HepG2 (cell line): ENCODE measurements around the gene PAXIP1. TPM values are rescaled to one million over a fixed set of nuclear protein-coding genes. Genes with fewer than 3 reads are reported as not detected.

Experiments
- CCDC6 ChIP-seq: sonication (generic); formaldehyde crosslinking; IDR thresholded peaks from 2 replicates; pipeline ENCODE4 v1.8.1; 2022; ENCODE audit warnings: mild to moderate bottlenecking, missing genetic modification reagents, moderate library complexity
- CREB1 ChIP-seq, 2 experiments: fragments of 450-650 bp in 1 of 2; IDR thresholded peaks; 2 replicates each; pipeline ENCODE4 v1.6.1; 2016 to 2017; ENCODE audit warnings: control low read depth in 1 of 2, mild to moderate bottlenecking in 1 of 2, missing compliant biosample characterization in 1 of 2, missing genetic modification characterization in 1 of 2
- ERF ChIP-seq: IDR thresholded peaks from 2 replicates; pipeline ENCODE4 v1.6.1; 2018; ENCODE audit warnings: missing biosample characterization, missing genetic modification reagents
- ETV6 ChIP-seq: sonication (generic); formaldehyde crosslinking; conservative IDR thresholded peaks from 2 replicates; pipeline ENCODE4 v1.4.0; 2020; ENCODE audit warnings: missing genetic modification reagents
- GPBP1L1 ChIP-seq: sonication (generic); formaldehyde crosslinking; IDR thresholded peaks from 2 replicates; pipeline ENCODE4 v1.5.0; 2020; ENCODE audit warnings: mild to moderate bottlenecking, missing genetic modification reagents
- IRF2 ChIP-seq: IDR thresholded peaks from 2 replicates; pipeline ENCODE4 v1.6.1; 2018; ENCODE audit warnings: missing genetic modification reagents, missing compliant biosample characterization
- KDM5A ChIP-seq: fragments of 200-600 bp; sonication (generic); IDR thresholded peaks from 2 replicates; pipeline ENCODE4 v1.7.0; 2018; ENCODE audit warnings: antibody characterized with exemption, mild to moderate bottlenecking, low read length, borderline replicate concordance
- NFATC3 ChIP-seq: sonication (generic); formaldehyde crosslinking; IDR thresholded peaks from 2 replicates; pipeline ENCODE4 v1.5.1; 2020; ENCODE audit warnings: mild to moderate bottlenecking, missing genetic modification reagents
- NR0B2 ChIP-seq: sonication (generic); formaldehyde crosslinking; IDR thresholded peaks from 2 replicates; pipeline ENCODE4 v1.4.0; 2020; ENCODE audit warnings: mild to moderate bottlenecking, missing genetic modification reagents
- RXRB ChIP-seq: IDR thresholded peaks from 2 replicates; pipeline ENCODE4 v1.6.1; 2016; ENCODE audit warnings: borderline replicate concordance, missing genetic modification reagents, missing compliant biosample characterization
- SYNCRIP ChIP-seq: fragments of 200-400 bp; formaldehyde crosslinking; IDR thresholded peaks from 2 replicates; pipeline ENCODE4 v1.6.1; 2018; ENCODE audit warnings: mild to moderate bottlenecking, low read depth, low read length; ENCODE audit not compliant: insufficient read depth
- TFDP1 ChIP-seq: IDR thresholded peaks from 2 replicates; pipeline ENCODE4 v1.6.1; 2016; ENCODE audit warnings: missing compliant biosample characterization, missing genetic modification reagents, borderline replicate concordance
- ZNF350 ChIP-seq: sonication (generic); formaldehyde crosslinking; IDR thresholded peaks from 2 replicates; pipeline ENCODE4 v1.4.0; 2020; ENCODE audit warnings: mild to moderate bottlenecking, low read depth, missing genetic modification reagents, borderline replicate concordance
- ZNF614 ChIP-seq: IDR thresholded peaks from 2 replicates; pipeline ENCODE4 v1.6.1; 2018; ENCODE audit warnings: missing biosample characterization, missing genetic modification reagents, inconsistent platforms, borderline replicate concordance
- polyA plus RNA-seq, 8 experiments: library from polyadenylated mRNA; depleted of rRNA in 3 of 8; stranded (reverse) in 7 of 8; unstranded in 1 of 8; fragments of >200 nt; fragmentation: Illumina TruSeq in 4 of 8; extraction: Trizol in 4 of 8; gene quantifications; 2 replicates each; pipeline versions ENCODE4 v1.2.1 to v1.2.3, GENCODE V29; 2011 to 2016; ENCODE audit warnings: low read depth in 4 of 8, missing spikeins in 1 of 8, mixed read lengths in 1 of 8; ENCODE audit not compliant: insufficient read depth in 1 of 8
- total RNA-seq, 5 experiments: library from RNA; depleted of rRNA; stranded (reverse); fragments of >200 nt; fragmentation: Illumina TruSeq; extraction: Trizol; gene quantifications; 2 replicates each; pipeline ENCODE4 v1.2.3, GENCODE V29; 2016; ENCODE audit warnings: low read depth in 1 of 5
- TF ChIP-seq, protein P1 (sequence below): sonication (generic); formaldehyde crosslinking; IDR thresholded peaks from 2 replicates; pipeline ENCODE4 v1.4.0; 2020; ENCODE audit warnings: missing genetic modification reagents, borderline replicate concordance
- TF ChIP-seq, protein P2 (sequence below): sonication (generic); formaldehyde crosslinking; IDR thresholded peaks from 2 replicates; pipeline ENCODE4 v1.9.0; 2022; ENCODE audit warnings: missing genetic modification reagents, mild to moderate bottlenecking, borderline replicate concordance
- TF ChIP-seq, protein P3 (sequence below): sonication (generic); IDR thresholded peaks from 2 replicates; pipeline ENCODE4 v1.6.1; 2016; ENCODE audit warnings: low read depth, borderline replicate concordance

The PAXIP1 gene
- total and polyA plus RNA-seq, 2 of the 13 experiments (the other 11 are each of a cell fraction or from before 2014, with no cell fraction given) = 11.6 to 16.2 TPM

- TF ChIP-seq, protein P1, sequence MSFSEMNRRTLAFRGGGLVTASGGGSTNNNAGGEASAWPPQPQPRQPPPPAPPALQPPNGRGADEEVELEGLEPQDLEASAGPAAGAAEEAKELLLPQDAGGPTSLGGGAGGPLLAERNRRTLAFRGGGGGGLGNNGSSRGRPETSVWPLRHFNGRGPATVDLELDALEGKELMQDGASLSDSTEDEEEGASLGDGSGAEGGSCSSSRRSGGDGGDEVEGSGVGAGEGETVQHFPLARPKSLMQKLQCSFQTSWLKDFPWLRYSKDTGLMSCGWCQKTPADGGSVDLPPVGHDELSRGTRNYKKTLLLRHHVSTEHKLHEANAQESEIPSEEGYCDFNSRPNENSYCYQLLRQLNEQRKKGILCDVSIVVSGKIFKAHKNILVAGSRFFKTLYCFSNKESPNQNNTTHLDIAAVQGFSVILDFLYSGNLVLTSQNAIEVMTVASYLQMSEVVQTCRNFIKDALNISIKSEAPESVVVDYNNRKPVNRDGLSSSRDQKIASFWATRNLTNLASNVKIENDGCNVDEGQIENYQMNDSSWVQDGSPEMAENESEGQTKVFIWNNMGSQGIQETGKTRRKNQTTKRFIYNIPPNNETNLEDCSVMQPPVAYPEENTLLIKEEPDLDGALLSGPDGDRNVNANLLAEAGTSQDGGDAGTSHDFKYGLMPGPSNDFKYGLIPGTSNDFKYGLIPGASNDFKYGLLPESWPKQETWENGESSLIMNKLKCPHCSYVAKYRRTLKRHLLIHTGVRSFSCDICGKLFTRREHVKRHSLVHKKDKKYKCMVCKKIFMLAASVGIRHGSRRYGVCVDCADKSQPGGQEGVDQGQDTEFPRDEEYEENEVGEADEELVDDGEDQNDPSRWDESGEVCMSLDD (CRISPR knock-in tag) = no peak
- TF ChIP-seq NFATC3 (CRISPR knock-in tag) (no peak), SYNCRIP (no peak), RXRB (CRISPR knock-in tag) (no peak), ZNF614 (CRISPR knock-in tag) (no peak), CCDC6 (CRISPR knock-in tag) (no peak), KDM5A (peak; percentile 66; the same call in 1 of the 2 replicates), CREB1 (IDR thresholded peaks at IDR 0.05) (peak; percentile 63), CREB1 (CRISPR knock-in tag; IDR thresholded peaks at IDR 0.05) (peak; percentile 84), GPBP1L1 (CRISPR knock-in tag) (no peak), ERF (CRISPR knock-in tag) (no peak), TFDP1 (CRISPR knock-in tag) (no peak), ETV6 (CRISPR knock-in tag) (no peak), NR0B2 (CRISPR knock-in tag) (no peak), IRF2 (CRISPR knock-in tag) (peak; percentile 95), ZNF350 (peak; percentile 36; the same call in 1 of the 2 replicates)
- TF ChIP-seq, protein P2, sequence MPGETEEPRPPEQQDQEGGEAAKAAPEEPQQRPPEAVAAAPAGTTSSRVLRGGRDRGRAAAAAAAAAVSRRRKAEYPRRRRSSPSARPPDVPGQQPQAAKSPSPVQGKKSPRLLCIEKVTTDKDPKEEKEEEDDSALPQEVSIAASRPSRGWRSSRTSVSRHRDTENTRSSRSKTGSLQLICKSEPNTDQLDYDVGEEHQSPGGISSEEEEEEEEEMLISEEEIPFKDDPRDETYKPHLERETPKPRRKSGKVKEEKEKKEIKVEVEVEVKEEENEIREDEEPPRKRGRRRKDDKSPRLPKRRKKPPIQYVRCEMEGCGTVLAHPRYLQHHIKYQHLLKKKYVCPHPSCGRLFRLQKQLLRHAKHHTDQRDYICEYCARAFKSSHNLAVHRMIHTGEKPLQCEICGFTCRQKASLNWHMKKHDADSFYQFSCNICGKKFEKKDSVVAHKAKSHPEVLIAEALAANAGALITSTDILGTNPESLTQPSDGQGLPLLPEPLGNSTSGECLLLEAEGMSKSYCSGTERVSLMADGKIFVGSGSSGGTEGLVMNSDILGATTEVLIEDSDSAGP (CRISPR knock-in tag) = peak; percentile 50; the same call in 1 of the 2 replicates
- TF ChIP-seq, protein P3, sequence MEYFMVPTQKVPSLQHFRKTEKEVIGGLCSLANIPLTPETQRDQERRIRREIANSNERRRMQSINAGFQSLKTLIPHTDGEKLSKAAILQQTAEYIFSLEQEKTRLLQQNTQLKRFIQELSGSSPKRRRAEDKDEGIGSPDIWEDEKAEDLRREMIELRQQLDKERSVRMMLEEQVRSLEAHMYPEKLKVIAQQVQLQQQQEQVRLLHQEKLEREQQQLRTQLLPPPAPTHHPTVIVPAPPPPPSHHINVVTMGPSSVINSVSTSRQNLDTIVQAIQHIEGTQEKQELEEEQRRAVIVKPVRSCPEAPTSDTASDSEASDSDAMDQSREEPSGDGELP = no peak
These were observed 74.6 kb downstream of the PAXIP1 start (continued) for GRCh38 chr7:154928136-154929005.
